B cell (primary cell): ENCODE data around the gene FAM3A. TPM values are rescaled to one million over a fixed set of nuclear protein-coding genes. Genes with fewer than 3 reads are reported as not detected.

ENCODE experiments used
- ATAC-seq: fragments of 200-7000 bp; cut with Tn5 transposase; one replicate; pipeline ENCODE4 v1.10.0; 2021; ENCODE audit warnings: low read depth, mild to moderate bottlenecking, moderate number of reproducible peaks, moderate library complexity
- CTCF ChIA-PET: fragments of 350-600 bp; sonication (Branson Sonifier 250); formaldehyde crosslinking; loops from one replicate; lab custom pipeline; 2021; ENCODE audit warnings: antibody characterized with exemption, inconsistent platforms; lab: Charles Lee
- POLR2A ChIA-PET: fragments of 350-600 bp; sonication (Branson Sonifier 250); formaldehyde crosslinking; loops from one replicate; lab custom pipeline; 2021; ENCODE audit warnings: antibody characterized with exemption; lab: Charles Lee
- DNase-seq: peaks from one replicate; pipeline ENCODE4 v3.0.0; 2013
- H2AFZ ChIP-seq: 2 replicates; pipeline ENCODE4 v1.6.1; 2012; ENCODE audit warnings: mild to moderate bottlenecking, low read depth, low read length; ENCODE audit not compliant: insufficient read depth, poor library complexity, severe bottlenecking
- H3K27ac ChIP-seq, 2 donors: 1 replicate in 1 of 2; 2 replicates in 1 of 2; pipeline ENCODE4 v1.5.1; 2012 to 2013; ENCODE audit warnings: low read length in 2 of 2, mild to moderate bottlenecking in 2 of 2, moderate library complexity in 1 of 2
- H3K27me3 ChIP-seq, 4 experiments: fragments of 200-600 bp in 1 of 4; sonication (generic) in 1 of 4; replicated peaks in 1 of 4; 1 replicate in 2 of 4; 2 replicates in 2 of 4; pipeline versions ENCODE4 v1.6.1 to v1.7.0; 2013 to 2016; ENCODE audit warnings: low read length in 3 of 4, mild to moderate bottlenecking in 2 of 4, mixed read lengths in 1 of 4, moderate library complexity in 1 of 4; ENCODE audit not compliant: insufficient read depth in 4 of 4, control insufficient read depth in 3 of 4; ENCODE audit errors: control extremely low read depth in 1 of 4
- H3K36me3 ChIP-seq, 2 experiments: replicated peaks in 1 of 2; 1 replicate in 1 of 2; 2 replicates in 1 of 2; pipeline versions ENCODE4 v1.6.1 to v1.7.1; 2013; ENCODE audit warnings: low read length in 1 of 2; ENCODE audit not compliant: insufficient read depth in 2 of 2, control insufficient read depth in 1 of 2; ENCODE audit errors: control extremely low read depth in 1 of 2, extremely low read depth in 1 of 2
- H3K4me1 ChIP-seq, 2 donors: fragments of 200-600 bp in 1 of 2; sonication (generic) in 1 of 2; 1 replicate in 1 of 2; 2 replicates in 1 of 2; pipeline versions ENCODE4 v1.5.1 to v1.6.1; 2013 to 2017; ENCODE audit warnings: low read length in 2 of 2; ENCODE audit not compliant: control insufficient read depth in 2 of 2, insufficient read depth in 2 of 2
- H3K4me2 ChIP-seq: replicated peaks from 2 replicates; pipeline ENCODE3; 2012; ENCODE audit warnings: mild to moderate bottlenecking, low read depth, low read length; ENCODE audit not compliant: poor library complexity, severe bottlenecking
- H3K4me3 ChIP-seq, 5 experiments: fragments of 200-600 bp in 1 of 5; sonication (generic) in 1 of 5; 1 replicate in 3 of 5; 2 replicates in 2 of 5; pipeline versions ENCODE4 v1.5.1 to v1.7.0; 2011 to 2016; ENCODE audit warnings: low read length in 4 of 5, mild to moderate bottlenecking in 4 of 5, low read depth in 2 of 5, control low read depth in 1 of 5, moderate library complexity in 1 of 5; ENCODE audit not compliant: insufficient read depth in 1 of 5; ENCODE audit errors: control extremely low read depth in 1 of 5, extremely low read depth in 1 of 5
- H3K79me2 ChIP-seq: fragments of 200-600 bp; sonication (generic); one replicate; pipeline ENCODE4 v1.6.0; 2016; ENCODE audit warnings: low read length; ENCODE audit not compliant: control insufficient read depth, insufficient read depth
- H3K9ac ChIP-seq: fragments of 200-600 bp; sonication (generic); 2 replicates; pipeline ENCODE4 v1.6.1; 2017; ENCODE audit warnings: mild to moderate bottlenecking, low read length, moderate library complexity
- H3K9me3 ChIP-seq, 3 donors: one replicate each; pipeline versions ENCODE4 v1.6.1 to v1.7.1; 2013; ENCODE audit warnings: low read length in 2 of 3; ENCODE audit not compliant: control insufficient read depth in 2 of 3, insufficient read depth in 1 of 3; ENCODE audit errors: control extremely low read depth in 1 of 3
- H4K20me1 ChIP-seq: 2 replicates; pipeline ENCODE4 v1.6.0; 2012; ENCODE audit warnings: mild to moderate bottlenecking, low read length; ENCODE audit not compliant: insufficient read depth, control insufficient read depth, poor library complexity, severe bottlenecking
- H3K27ac Mint-ChIP-seq: one replicate; pipeline ENCODE4 v1.8.0; 2021; ENCODE audit warnings: mixed read lengths
- H3K27me3 Mint-ChIP-seq: one replicate; pipeline ENCODE4 v1.8.0; 2021; ENCODE audit warnings: mixed read lengths
- H3K4me1 Mint-ChIP-seq: one replicate; pipeline ENCODE4 v1.8.0; 2021; ENCODE audit warnings: mixed read lengths
- H3K4me3 Mint-ChIP-seq: one replicate; pipeline ENCODE4 v1.8.0; 2021; ENCODE audit warnings: mixed read lengths
- H3K9me3 Mint-ChIP-seq: one replicate; pipeline ENCODE4 v1.8.0; 2022; ENCODE audit warnings: mixed read lengths; ENCODE audit not compliant: insufficient read depth
- EZH2 ChIP-seq: IDR thresholded peaks from 2 replicates; pipeline ENCODE4 v1.6.1; 2012; ENCODE audit warnings: borderline replicate concordance, low read depth, mild to moderate bottlenecking, moderate library complexity, low read length; ENCODE audit not compliant: insufficient read depth, poor library complexity, severe bottlenecking
- WGBS: methylation state at CpG from one replicate; pipeline ENCODE4 v1.1.5; 2013; ENCODE audit warnings: missing lambda C conversion rate; ENCODE audit not compliant: insufficient coverage; 5-methylcytosine and 5-hydroxymethylcytosine counted together
- intact Hi-C: fragments of 100-400 bp; cut with micrococcal nuclease; formaldehyde crosslinking; loops from one replicate; pipeline ENCODE4 v1.10.0; 2022
- polyA plus RNA-seq: library from polyadenylated mRNA; depleted of rRNA; stranded (reverse); fragments of >200 nt; gene quantifications from 2 replicates; pipeline ENCODE4 v1.2.3, GENCODE V29; 2012
- total RNA-seq, 2 donors: library from RNA; stranded (reverse); fragments of 120-200 nt in 1 of 2; gene quantifications; 1 replicate in 1 of 2; 2 replicates in 1 of 2; pipeline versions ENCODE4 v1.2.3 to v1.2.4, GENCODE V29; 2013 to 2022
- TF ChIP-seq, protein P1 (sequence below): fragments of 200-600 bp; IDR thresholded peaks from one replicate; pipeline ENCODE4 v1.8.0; 2022; ENCODE audit warnings: antibody characterized with exemption, mild to moderate bottlenecking

Gene FAM3A
- total and polyA plus RNA-seq, 2 donors (not counting 1 experiment from before 2014, with no cell fraction given), result 39.6 to 59.4 TPM

DNA sequence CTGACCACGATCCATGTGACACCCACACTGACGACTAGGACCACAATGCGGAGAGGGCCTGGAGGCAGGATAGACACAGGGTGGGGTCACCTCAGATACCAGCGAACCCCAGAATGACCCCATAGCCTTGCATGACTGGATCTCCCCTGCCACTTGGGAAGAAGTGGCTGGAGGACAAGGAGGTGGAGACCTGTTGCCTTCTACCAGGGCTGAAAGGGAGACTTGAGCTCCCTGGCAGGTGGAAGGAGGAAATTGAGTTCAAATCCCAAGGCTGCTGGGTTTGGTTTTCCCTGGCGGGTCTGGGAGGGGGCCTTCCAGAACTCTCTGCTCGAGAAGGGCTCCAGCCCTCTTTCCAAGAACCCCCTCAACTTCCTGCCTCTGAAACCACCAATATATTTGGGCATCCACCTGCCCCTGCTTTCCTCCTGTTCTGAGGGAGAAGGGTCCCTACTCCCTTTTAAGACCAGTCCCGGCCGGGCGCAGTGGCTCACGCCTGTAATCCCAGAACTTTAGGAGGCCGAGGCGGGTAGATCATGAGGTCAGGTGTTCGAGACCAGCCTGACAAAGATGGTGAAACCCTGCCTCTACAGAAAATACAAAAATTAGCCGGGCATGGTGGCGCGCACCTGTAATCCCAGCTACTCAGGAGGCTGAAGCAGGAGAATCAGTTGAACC, 3.0 kb downstream of the FAM3A start:
- peaks cover 0 to 15% of the 10 kb centered on the region in 2 experiments for H3K36me3 ChIP-seq
- ChIA-PET POLR2A (interaction anchor here (0.7 kb wide), 1 partner anchor 21 kb away, joined by 3 read pairs; no protein-coding TSS in a partner anchor), CTCF (interaction anchor here (1.2 to 1.3 kb wide), 2 partner anchors 22 to 114 kb away, joined by 3 to 4 read pairs; partner anchors contain the start of gene SLC10A3)
- DNase-seq (no peak), ATAC-seq (no peak)
- peaks cover 20% of the 10 kb centered on the region for H3K4me1 Mint-ChIP-seq
- no peaks in the 10 kb centered on the region for H3K27me3 Mint-ChIP-seq
- TF ChIP-seq, protein P1, sequence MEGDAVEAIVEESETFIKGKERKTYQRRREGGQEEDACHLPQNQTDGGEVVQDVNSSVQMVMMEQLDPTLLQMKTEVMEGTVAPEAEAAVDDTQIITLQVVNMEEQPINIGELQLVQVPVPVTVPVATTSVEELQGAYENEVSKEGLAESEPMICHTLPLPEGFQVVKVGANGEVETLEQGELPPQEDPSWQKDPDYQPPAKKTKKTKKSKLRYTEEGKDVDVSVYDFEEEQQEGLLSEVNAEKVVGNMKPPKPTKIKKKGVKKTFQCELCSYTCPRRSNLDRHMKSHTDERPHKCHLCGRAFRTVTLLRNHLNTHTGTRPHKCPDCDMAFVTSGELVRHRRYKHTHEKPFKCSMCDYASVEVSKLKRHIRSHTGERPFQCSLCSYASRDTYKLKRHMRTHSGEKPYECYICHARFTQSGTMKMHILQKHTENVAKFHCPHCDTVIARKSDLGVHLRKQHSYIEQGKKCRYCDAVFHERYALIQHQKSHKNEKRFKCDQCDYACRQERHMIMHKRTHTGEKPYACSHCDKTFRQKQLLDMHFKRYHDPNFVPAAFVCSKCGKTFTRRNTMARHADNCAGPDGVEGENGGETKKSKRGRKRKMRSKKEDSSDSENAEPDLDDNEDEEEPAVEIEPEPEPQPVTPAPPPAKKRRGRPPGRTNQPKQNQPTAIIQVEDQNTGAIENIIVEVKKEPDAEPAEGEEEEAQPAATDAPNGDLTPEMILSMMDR, result no peak
- TF ChIP-seq EZH2, result no peak
- H3K79me2 ChIP-seq, result peaks cover 6% of the 10 kb centered on the region
- 100% methylated on average over 10 of the region's 16 CpGs for WGBS
- H3K4me1 ChIP-seq, result peaks cover 4 to 23% of the 10 kb centered on the region in 2 donors
- no peak overlapping the region for H3K4me3 Mint-ChIP-seq
- H2AFZ ChIP-seq, result no peak overlapping the region
- no peaks in the 10 kb centered on the region for H3K9me3 Mint-ChIP-seq
- no peak overlapping the region for H3K4me3 ChIP-seq
- H3K4me2 ChIP-seq, result no peak overlapping the region
- H3K27ac Mint-ChIP-seq, result no peak overlapping the region
- H3K27me3 ChIP-seq, result no peaks in the 10 kb centered on the region
- peaks cover 0 to 3% (median 0%) of the 10 kb centered on the region in 3 donors for H3K9me3 ChIP-seq
- H3K27ac ChIP-seq, result no peak overlapping the region
- no peak overlapping the region for H3K9ac ChIP-seq
- intact Hi-C loops, result no loop called here
- H4K20me1 ChIP-seq, result no peaks in the 10 kb centered on the region

GRCh38 chrX:154511761-154512160, 4.3 kb downstream of the FAM3A start:
- Mint-ChIP-seq H3K4me1 (peaks cover 18% of the 10 kb centered on the region), H3K4me3 (no peak overlapping the region), H3K9me3 (no peaks in the 10 kb centered on the region), H3K27me3 (no peaks in the 10 kb centered on the region), H3K27ac (peak overlapping the region; percentile 20)
- H3K27ac ChIP-seq, result peak overlapping the region in 1 of 2 donors; percentile 40
- CTCF ChIA-PET, result no interaction called here
- H4K20me1 ChIP-seq, result no peaks in the 10 kb centered on the region
- POLR2A ChIA-PET, result no interaction called here
- no peak overlapping the region for H3K4me2 ChIP-seq
- no peak overlapping the region for H3K9ac ChIP-seq
- no peak for TF ChIP-seq EZH2
- TF ChIP-seq, protein P1, result no peak
- 38% methylated on average over 6 of the region's 12 CpGs for WGBS
- peaks cover 0 to 3% (median 0%) of the 10 kb centered on the region in 3 donors for H3K9me3 ChIP-seq
- H3K27me3 ChIP-seq, result no peaks in the 10 kb centered on the region
- no peak overlapping the region for H3K4me3 ChIP-seq
- intact Hi-C loops, result no loop called here
- no peak for ATAC-seq
- H3K4me1 ChIP-seq, result peaks cover 4 to 18% of the 10 kb centered on the region in 2 donors
- H3K36me3 ChIP-seq, result peaks cover 0 to 15% of the 10 kb centered on the region in 2 experiments
- H3K79me2 ChIP-seq, result peaks cover 6% of the 10 kb centered on the region
- H2AFZ ChIP-seq, result no peak overlapping the region
- no peak for DNase-seq
